Erythroblast (primary cell): ENCODE results near the gene FER.

ENCODE experiments used
- GATA1 ChIP-seq: IDR thresholded peaks from 2 replicates; pipeline ENCODE4 v1.6.1; 2011; ENCODE audit warnings: low read depth, mild to moderate bottlenecking, control low read depth, low read length, moderate library complexity
- POLR2A ChIP-seq: IDR thresholded peaks from 2 replicates; pipeline ENCODE4 v1.6.1; 2011; ENCODE audit warnings: mild to moderate bottlenecking, low read length

GRCh38 chr5:109167586-109167985, 419.9 kb downstream of the FER start:
- TF ChIP-seq POLR2A (no peak), GATA1 (no peak)
